GM15510 (cell line): ENCODE results near the gene CACTIN.
A peak's percentile ranks its signal among the peaks of the same experiment; 100 is the strongest.

ENCODE experiments used
- POLR2A ChIP-seq: IDR thresholded peaks from 3 replicates; pipeline ENCODE4 v1.6.1; 2011; ENCODE audit warnings: borderline replicate concordance; ENCODE audit not compliant: insufficient read length; ENCODE audit errors: extremely low read depth

The CACTIN gene

GRCh38 chr19:3577723-3578344 lies 48.8 kb downstream of the CACTIN start:
- TF ChIP-seq POLR2A: no peak

- TF ChIP-seq POLR2A: no peak
These were observed 49.7 kb downstream of the CACTIN start for GRCh38 chr19:3576696-3577443.

- no peak for TF ChIP-seq POLR2A
These were observed 50.5 kb downstream of the CACTIN start for GRCh38 chr19:3575949-3576673.

DNA sequence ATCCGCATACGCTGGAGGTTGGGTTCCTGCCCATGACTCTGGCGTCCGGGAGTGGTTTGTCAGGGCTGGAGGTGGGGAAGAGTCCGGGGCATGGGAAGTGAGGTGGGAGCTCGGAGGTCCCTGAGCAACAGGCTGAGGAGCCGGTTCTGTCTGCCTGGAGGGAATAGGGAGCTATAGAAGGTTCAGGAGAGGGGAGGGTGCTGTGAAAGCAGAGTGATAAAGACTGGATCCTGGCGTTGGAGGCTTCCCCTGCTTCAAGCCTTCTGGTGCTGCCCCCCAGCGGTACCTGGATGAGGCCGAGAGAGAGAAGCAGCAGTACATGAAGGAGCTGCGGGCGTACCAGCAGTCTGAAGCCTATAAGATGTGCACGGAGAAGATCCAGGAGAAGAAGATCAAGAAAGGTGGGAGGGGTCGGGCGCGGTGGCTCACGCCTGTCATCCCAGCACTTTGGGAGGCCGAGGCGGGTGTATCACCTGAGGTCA lies 51.3 kb downstream of the CACTIN start:
- no peak for TF ChIP-seq POLR2A

DNA sequence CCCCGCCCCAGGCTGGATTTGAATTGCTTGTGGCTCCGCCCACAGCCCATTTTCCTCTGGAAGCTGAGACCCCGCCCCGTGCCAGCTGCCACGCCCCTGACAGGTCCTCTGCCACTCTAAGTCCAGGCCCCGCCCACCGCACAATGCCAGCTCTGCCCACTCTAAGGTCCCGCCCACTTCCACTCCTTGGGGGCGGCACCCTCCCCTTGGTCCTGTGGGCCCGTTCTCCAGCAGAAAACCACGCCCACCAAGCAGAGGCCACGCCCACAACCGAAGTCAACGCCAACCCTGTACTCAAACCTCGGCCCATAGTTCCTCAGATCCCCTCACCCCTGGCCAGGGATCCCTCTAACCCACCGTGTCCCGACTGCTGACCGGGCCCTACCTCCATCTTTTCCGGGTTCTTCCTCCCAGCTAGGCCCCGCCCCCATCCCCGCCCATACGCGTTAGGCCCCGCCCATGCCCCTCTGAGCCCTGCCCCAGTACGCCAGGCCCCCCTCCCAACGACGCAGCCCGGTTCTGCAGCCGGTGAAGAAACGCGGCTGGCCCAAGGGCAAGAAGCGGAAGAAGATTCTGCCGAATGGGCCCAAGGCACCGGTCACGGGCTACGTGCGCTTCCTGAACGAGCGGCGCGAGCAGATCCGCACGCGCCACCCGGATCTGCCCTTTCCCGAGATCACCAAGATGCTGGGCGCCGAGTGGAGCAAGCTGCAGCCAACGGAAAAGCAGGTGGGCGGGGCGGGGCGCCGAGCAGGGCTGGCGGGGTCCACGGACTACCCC lies 52.5 kb downstream of the CACTIN start:
- TF ChIP-seq POLR2A: no peak

GRCh38 chr19:3573162-3573857 lies 53.3 kb downstream of the CACTIN start:
- peak; percentile 4 for TF ChIP-seq POLR2A

GRCh38 chr19:3572855-3573161 lies 53.8 kb downstream of the CACTIN start, which contains the start of gene HMG20B:
HMG20B (plus strand) TSS chr19:3572944; CDS start chr19:3573310, 366 bp downstream.
- peak; percentile 16 for TF ChIP-seq POLR2A

DNA sequence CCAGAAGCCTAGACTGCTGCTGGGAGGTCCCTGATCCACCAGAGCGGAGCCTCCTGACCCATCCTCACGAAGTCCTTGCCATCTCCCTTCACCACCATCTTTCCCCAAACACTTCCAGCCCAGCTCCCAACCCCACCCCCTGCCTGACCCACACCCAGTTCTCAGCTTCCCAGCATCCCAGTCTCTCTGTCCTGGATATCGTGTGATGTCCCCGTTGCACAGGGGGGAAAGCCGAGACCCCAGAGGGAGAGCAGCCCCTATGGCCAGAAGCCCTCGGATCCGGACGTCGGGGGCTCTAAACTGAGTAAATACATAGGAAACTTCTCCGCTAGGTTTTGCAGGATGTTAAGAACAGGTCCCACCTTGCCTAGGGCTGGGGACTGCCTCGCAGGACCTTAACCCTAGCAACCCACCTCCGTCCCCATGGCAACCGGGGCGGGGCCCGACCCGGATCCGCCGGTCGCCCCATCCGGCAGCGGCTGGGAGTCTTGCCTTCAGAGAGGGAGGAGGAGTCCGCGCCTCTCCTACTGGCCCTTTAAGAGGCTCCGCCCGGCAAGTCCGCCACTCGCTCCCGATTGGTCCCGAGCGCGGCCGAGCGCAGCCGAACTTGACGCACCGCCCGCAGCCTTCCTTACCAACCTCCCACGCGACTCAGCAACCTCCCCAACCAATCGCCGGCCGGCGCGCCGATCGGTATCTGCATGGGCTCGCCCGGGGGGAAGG lies 54.3 kb downstream of the CACTIN start:
- no peak for TF ChIP-seq POLR2A

DNA sequence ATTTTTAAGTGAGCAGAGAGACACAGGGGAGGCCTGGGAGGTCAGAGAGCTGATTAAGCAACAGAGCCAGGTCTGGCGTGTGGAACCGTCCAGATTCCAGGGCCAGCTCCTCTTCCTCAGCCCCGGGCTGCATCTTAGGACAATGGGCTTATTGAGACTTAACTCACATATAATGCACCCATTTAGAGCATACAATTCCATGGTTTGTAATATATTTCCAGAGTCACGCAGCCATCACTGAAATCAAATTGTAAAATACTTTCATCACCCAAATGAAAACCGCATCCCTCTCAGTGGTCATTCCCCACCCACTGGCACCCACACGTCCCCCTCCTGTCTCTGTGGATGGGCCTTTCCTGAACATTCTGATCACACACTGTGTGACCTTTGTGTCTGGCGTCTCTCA lies 56.0 kb downstream of the CACTIN start:
- TF ChIP-seq POLR2A: no peak

DNA sequence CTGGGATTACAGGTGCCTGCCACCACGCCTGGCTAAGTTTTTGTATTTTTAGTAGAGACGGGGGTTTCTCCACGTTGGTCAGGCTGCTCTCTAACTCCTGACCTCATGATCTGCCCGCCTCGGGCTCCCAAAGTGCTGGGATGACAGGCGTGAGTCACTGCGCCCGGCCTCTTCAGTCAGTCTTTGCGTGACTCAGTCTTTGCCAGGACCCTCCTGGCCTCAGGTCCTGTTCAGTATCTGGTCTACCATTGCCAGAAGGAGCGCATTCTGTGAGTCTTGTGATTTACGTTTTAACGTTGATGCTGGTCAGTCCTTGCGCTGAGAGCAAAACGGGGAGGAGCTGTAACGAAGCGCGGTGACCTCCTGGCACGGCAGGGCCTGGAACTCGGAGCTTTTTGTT lies 61.5 kb downstream of the CACTIN start:
- no peak for TF ChIP-seq POLR2A

- no peak for TF ChIP-seq POLR2A
These were observed 62.7 kb downstream of the CACTIN start for GRCh38 chr19:3563709-3564524.
